GM18909 (cell line): ENCODE results near the gene CDCA7L.

Experiments used
- ATAC-seq: cut with Tn5 transposase; IDR thresholded peaks from one replicate; pipeline ENCODE4 v1.9.1; 2021; ENCODE audit warnings: mild to moderate bottlenecking; ENCODE audit not compliant: unreplicated experiment, poor library complexity

The CDCA7L gene, protein sequence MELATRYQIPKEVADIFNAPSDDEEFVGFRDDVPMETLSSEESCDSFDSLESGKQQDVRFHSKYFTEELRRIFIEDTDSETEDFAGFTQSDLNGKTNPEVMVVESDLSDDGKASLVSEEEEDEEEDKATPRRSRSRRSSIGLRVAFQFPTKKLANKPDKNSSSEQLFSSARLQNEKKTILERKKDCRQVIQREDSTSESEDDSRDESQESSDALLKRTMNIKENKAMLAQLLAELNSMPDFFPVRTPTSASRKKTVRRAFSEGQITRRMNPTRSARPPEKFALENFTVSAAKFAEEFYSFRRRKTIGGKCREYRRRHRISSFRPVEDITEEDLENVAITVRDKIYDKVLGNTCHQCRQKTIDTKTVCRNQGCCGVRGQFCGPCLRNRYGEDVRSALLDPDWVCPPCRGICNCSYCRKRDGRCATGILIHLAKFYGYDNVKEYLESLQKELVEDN

DNA sequence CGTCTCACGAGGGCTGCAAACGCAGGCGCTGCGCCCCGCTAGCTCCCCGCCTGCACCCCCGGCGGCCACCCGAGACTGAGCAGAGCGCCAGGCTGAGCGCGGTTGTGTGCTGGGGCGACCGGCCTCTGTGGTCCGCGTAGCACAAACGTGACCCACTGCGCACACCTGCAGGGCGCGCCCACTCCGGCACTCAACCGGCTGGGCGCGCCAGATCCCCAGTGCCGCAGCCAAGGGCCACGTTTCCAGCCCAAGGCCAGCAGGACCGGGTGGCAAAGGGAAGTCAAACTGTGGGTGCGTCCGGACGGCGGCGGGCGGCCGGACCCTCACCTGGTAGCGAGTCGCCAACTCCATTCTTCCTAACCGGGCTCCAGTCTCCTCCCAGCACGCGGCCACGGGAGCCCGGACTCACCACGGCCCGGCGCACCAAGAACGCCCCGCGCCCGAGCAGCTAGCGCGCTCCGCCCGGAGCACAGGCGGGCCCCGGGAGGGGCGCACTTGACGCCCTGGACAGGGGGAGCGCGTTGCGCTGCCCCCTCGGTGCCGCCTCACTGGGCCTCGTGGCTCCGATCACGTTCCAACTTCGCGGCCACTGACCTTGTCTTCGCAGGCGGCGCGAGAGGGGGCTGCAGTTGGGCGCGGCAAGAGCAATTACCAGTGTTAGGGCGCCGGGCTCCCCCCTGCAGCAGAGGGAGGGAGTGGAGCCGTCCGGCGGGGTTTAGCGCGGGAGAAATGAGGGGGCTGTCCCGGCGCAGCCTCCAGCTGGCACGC, at the start of gene CDCA7L:
TSS of gene CDCA7L (minus strand) at position 446 of the 768 bp plus-strand sequence. CDS start at position 351, 95 bp downstream.
- ATAC-seq: peak; percentile 88

DNA sequence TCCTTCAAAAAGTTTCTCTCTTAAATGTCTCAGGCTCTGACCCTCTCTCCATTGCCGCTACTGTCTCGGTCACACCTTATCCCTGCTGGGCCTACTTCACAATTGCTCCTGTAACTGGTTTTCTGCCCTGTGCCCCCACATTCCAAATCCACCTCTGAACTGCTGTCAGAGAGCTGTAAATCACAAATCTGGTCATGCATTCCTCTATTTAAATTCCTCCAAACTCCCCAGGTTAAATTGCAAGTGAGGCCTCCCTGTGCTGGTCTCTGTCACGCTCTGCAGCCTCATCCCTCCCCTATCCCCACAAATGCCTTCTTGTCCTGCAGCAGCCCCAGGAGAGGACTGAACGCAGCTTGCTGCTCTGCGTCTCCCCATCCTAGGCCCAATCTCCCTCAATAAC, 40.4 kb upstream of the CDCA7L start:
- no peak for ATAC-seq

DNA sequence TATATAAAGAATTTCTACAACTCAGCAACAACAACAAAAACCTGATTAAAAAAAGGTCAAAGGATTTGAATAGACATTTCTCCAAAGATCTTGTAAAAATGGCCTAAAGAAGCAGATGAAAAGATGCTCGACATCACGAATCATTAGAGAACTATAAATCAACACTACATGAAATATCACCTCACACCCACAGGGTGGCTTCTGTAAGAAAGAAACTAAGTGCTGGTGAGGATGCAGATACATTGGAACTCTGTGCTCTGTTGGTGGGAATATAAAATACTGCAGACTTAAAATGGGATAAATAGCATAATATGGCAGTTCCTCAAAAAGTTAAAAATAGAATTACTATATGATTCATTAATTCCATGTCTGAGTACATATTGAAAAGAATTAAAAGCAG, 38.3 kb upstream of the CDCA7L start:
- ATAC-seq: no peak

DNA sequence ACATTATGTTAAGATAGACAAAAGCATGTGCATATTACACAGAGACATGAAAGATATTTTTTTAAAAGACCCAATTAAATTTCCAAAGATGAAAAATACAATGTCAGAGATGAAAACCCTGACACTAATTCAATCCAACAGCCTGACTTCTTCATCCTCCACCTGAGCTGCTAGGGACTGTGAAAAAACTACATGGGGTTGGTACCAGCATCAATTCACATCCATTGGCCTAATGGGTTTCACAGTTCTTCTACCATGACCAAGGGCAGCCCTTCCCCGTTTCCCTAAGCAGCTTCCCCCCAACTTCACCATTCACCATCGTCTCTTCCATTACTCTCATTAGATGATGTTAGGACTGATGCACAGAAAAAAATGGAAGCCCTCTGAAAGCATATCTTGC, 37.4 kb upstream of the CDCA7L start:
- no peak for ATAC-seq

DNA sequence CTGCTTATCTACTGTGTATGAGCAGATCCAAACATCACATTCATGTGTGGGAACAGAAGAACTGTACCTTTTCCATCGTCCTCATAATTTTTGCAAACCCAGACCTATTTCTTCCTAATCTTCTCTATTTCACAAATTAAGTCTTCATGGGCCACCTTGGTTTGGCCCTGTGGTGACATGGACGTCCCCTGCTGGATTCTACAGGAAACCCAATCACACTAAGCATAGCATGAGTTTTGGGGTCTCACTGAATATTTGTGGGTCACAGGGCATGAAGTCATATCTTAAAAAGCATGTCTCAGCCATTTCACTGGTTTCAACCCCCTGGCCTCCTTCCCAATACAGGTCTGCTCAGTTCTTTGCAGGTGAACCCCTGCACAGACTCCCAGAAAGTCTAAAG, 35.8 kb upstream of the CDCA7L start:
- no peak for ATAC-seq

DNA sequence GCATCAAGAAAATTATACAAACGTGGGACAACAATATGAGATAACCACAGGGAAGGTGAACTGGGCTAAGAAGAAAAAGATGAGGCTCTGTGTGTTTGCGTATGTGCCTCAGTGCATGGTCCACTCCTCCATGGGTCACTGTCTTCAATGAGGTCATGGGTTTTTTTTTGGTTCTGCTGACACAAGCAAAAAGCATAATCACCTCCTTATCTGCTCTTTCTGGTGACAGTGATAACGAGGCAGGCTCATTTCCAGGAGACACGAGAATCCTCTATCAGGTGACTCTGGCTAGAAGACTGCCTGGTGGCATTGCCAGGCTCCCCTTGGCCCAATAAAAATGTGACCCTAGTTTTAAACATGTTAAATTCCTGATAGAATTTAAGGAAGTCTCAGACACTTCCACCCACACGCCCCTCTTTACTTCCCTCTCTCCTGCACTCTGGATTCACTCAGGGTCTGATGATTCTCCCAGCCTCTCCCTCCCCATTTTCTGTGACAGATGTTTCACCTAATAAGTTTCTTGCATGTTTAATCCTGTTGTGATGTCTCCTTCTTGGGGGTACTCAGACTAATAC, 35.3 kb upstream of the CDCA7L start:
- ATAC-seq: no peak

DNA sequence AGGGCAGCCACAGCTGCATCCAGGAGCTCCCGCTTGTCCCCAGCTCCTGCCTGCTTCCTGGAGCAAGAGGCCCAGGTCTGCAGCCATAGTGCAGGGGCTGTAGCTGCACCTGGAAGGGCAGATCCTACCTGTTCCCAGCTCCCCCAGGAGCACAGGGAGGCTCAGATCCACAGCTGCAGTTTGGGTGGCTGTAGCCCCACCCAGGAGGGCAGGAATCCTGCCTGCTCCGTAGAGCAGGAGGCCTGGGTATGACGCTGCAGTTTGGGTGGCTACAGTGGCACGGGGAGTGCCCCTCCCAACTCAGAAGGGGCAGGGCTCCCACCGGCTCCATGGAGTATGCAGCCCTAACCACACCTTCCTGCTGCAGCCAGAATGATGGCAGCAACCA, 26.7 kb upstream of the CDCA7L start:
- ATAC-seq: no peak

DNA sequence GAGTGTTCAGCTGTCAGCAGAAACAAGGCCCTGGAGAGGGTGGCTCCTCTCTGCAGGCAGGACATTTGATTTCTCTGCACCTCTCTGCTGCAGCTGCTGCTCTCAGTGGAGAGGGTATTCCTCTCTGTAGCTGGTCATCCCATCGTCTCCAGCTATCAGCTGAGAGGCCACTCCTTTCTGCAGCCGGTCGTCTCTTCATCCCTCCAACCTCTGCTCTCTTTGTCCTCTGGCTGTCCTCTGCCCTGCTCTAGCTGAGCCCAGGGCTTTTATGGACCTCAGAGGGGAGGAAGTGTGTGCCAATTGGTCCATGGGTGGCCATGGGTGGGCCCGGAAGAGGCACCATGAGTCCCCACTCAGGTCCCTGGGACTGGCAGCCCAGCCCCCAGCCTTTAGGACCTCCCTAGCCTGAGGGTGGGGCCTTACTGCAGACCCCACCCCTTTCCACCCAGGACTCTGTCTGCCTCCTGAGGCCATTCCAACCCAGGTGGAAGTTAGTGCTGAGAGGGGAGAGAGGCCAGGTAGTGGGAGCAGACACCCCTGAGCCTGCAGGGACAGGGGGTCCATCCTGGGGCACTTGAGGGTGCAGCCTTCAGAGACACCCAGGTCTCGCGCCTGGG, 26.2 kb upstream of the CDCA7L start:
- ATAC-seq: no peak

DNA sequence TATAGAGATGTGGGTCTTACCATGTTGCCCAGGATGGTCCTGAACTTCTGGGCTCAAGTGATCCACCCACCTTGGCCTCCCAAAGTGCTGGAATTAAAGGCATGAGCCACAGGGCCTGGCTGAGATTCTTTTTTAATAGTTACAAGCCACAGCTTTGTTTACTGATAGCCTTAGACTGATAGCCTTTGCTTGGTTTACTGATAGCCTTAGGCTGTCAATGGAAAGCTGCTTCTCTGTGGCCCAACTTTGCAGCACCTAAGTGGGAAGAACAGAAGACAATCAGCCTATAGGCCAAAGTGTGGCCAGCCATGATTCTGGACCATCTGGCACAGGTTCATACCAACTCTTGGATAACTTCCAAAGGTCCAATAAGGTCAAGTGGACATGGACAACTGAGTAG, 24.1 kb upstream of the CDCA7L start:
- no peak for ATAC-seq

DNA sequence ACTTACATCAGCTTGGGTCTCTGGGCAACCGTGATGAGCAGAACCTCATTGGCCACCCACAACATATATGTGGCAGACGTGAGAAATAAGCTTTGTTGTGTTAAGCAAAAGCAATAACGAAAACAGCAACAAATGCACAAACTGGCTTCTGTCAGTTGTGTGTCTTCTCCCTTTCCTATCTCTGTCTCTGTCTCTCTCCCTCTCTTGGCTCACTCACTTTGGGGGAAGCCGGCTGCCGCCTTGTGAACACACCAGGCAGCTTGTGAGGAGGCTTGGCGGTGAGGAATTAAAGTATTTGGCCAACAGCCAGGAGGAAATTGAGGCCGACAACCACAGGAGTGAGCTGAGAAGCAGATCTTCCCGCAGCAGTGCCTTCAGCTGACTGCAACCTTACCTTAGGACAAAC, 21.9 kb upstream of the CDCA7L start:
- ATAC-seq: no peak

DNA sequence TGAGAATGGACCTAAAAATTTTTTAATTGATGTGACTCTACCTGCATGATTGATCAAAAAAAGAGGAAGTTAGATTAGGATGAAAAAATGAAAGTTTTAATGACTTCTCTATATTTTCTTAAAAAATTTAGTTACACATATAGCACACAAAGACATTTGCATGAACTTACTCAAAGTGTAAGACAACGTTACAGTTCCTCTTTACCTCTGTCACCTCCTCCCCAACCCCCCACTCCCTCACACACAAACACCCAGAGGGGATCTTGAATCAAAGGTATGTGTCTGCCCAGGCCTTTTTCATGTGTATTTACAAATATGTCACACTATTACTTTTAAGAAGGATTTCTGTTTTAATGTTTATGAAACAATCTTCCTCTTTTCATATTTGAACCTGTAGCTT, 20.6 kb upstream of the CDCA7L start:
- ATAC-seq: peak; percentile 91

DNA sequence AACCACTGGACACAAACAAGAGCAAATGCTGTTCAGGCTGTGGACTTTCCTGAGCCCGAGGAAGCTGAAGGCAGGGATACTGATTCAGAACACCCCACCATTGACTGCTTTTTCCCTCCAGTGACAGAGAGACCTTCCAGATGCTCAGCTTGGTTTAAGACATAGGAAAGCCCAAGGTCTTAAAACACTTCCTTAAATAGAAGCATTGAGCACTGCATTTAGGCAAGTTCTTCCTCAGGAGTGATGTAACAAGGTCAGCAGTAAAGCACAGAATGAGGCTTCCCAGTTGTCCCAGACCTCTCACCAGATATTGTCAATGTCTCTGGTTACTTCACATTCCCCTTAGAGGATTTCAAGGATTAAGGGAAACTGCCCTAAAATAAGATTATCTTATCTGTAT, 19.6 kb upstream of the CDCA7L start:
- ATAC-seq: no peak

DNA sequence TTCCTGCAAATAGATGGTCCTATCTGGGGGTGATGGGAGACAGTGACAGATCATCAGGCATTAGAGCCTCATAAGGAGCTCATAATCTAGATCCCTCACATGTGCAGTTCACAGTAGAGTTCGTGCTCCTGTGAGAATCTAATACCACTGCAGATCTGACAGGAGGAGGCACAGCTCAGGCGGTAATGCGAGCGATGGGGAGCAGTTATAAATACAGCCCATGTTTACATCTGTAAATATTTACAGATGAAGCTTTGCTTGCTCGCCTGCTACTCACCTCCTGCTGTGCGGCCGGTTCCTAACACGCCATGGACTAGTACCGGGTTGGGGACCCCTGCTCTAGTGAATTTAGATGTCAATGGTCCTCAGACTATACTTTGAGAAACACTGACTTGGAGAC, 17.0 kb upstream of the CDCA7L start:
- no peak for ATAC-seq

DNA sequence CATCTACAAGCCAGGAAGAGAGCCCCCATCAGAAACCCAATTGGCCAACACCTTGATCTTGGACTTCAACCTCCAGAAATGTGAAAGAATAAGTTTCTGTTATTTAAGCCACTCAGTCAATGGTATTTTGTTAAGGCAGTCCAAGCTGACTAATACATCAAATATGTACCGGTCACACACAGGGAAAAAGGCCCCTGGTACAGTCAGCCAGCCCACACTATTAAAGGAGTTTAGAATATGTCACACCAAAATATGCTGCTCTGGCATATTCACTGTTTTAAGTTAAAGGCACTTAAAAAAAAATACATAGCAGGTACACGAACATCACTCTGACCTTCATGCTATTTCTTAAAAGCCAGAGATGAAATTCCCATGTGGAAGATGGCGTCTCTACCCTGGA, 15.2 kb upstream of the CDCA7L start:
- no peak for ATAC-seq

DNA sequence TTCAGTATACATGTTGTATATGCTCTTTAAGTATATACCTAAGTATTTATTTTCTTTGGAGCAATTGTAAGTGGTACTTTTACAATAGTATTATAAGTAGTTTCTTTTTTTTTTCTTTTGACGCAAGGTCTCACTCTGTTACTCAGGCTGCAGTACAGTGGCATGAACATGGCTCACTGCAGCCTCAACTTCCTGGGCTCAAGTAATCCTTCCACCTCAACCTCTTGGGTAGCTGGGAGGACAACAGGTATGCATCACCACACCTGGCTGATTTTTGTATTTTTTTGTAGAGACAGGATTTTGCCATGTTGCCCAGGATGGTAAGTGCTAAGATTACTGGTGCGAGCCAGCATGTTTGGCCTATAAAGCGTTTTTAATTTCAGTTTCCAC, 13.7 kb upstream of the CDCA7L start:
- no peak for ATAC-seq

DNA sequence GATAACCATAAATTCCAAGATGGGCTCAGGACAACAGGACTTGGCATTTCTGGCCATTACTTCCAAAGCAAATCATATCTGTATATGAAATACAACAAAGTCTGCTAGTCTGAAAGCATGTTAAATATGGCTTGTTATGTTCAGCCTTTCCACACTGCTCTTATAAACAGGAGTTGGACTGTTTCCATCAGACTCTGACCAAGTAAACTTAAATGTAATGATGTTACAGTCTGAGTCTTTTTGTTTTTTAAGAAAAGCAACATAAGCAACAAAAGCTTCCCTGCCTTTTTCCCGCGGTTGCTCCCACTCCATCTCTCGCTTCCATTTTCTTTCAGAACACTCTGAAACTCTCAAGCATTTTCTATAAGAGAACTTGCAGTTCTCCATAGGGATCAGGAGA, 8.1 kb upstream of the CDCA7L start:
- no peak for ATAC-seq

DNA sequence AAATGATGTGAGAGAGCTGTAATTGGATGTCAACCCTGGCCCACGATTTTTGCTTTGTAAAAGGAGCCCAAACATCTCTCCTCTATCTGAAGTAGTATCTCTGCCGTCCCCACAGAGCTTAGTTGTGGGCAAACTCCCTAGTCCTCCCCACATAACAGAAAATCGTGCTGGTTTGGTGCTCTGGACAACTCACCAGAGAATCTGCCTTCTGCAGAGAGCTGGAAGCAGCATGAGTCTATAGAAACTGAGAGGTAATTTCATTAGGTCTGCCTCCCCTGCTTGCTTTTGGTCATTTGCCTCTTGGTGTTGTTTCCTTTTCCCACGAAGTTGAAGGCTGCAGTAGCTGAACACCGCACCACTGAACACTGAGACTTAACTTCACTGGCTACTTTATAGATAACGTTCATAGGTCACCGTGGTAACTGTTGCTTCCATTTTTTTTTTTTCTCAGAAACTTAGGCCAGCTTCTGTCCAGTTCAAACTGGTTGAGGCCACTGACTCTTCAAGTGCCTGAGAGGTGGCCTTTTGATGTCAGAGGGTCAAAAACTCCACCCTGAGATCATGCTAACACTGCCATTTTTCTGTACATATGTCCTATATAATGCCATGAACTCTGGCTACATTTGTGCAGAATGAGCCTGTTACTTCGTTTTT, 3.3 kb upstream of the CDCA7L start:
- ATAC-seq: no peak

DNA sequence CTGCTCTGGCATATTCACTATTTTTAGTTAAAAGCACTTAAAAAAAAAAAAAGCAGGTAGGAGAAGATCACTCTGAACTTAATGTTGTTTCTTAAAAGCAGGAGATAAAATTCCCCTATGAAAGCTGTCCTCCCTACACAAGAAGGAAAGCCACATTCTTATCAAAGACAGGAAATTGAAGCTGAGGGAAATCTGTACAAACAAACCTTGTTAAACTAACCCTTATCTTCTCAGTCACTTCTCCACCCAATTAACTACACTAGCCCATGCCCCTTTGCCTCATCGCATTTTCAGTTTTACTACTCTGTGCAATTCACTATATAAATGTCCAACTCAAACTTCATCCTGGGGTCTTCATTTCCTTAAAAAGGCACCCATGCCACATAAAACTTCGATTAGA, 2.7 kb upstream of the CDCA7L start:
- no peak for ATAC-seq

DNA sequence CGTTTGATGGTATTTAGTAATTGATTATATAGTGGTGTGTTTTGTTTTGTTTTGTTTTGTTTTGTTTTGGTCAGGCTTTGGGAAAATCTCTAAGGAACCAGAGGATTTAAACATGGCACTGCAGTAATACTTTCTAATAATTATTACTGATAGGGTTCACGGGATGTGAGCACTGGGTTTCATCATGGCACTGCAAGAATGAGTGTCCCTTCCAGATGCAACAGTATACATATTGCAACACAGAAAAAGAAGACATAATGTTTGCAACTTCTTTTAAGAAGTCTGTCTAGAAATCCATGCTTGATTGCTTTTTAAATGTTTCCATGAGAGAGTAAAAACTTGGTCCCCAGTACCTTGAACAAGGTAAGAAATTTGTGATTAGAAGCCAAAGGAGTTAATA, 2.2 kb upstream of the CDCA7L start:
- no peak for ATAC-seq

DNA sequence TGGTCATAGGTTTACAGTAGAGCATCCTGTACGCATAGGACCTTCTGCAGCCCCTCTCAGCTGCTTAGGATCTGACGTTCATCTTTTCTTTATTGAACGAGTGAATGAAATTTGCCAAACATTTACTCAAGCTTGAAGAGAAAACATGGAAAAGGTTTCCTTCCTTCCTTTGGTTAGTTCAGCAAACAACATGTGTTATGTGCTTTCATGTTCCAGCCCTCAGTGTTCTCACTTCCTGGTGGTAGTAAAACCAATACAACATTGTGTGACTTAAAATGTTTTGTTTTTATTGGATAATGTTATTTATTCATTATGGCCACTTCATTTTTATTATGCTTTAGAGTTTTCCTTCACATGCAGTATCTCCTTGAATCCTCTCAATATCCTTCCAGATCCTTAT, 1.4 kb upstream of the CDCA7L start:
- ATAC-seq: no peak
